Neuronal stem cell (in vitro differentiated cells): ENCODE results near the gene PARP8.

Experiments used
- DNase-seq: peaks from one replicate; pipeline ENCODE4 v3.0.0-alpha.2; 2013; ENCODE audit warnings: low spot score
- H2AFZ ChIP-seq: one replicate; pipeline ENCODE4 v1.6.1; 2013; ENCODE audit warnings: mild to moderate bottlenecking, low read length, inconsistent platforms
- H2AK5ac ChIP-seq: 2 replicates; pipeline ENCODE4 v1.6.1; 2013; ENCODE audit warnings: low read depth, mild to moderate bottlenecking, inconsistent platforms, low read length, moderate library complexity, mixed read lengths
- H2BK120ac ChIP-seq: 2 replicates; pipeline ENCODE4 v1.6.1; 2013; ENCODE audit warnings: low read depth, mild to moderate bottlenecking, inconsistent platforms, low read length, moderate library complexity, mixed read lengths
- H2BK12ac ChIP-seq: one replicate; pipeline ENCODE4 v1.6.1; 2013; ENCODE audit warnings: low read length, inconsistent platforms
- H2BK15ac ChIP-seq: 2 replicates; pipeline ENCODE4 v1.6.1; 2013; ENCODE audit warnings: mild to moderate bottlenecking, low read length, inconsistent platforms, mixed read lengths
- H2BK5ac ChIP-seq: one replicate; pipeline ENCODE4 v1.6.1; 2013; ENCODE audit warnings: inconsistent platforms, mild to moderate bottlenecking, low read length, moderate library complexity
- H3K14ac ChIP-seq: one replicate; pipeline ENCODE4 v1.6.1; 2013; ENCODE audit warnings: low read length, inconsistent platforms
- H3K18ac ChIP-seq: 2 replicates; pipeline ENCODE4 v1.6.1; 2013; ENCODE audit warnings: low read length, inconsistent platforms
- H3K23ac ChIP-seq: 2 replicates; pipeline ENCODE4 v1.6.1; 2013; ENCODE audit warnings: low read depth, mild to moderate bottlenecking, mixed read lengths, low read length, inconsistent platforms; ENCODE audit not compliant: poor library complexity
- H3K27ac ChIP-seq: replicated peaks from 3 replicates; pipeline ENCODE4 v1.5.1; 2013; ENCODE audit warnings: low read length, inconsistent platforms
- H3K27me3 ChIP-seq, 3 experiments: 2 replicates each; pipeline ENCODE4 v1.6.1; 2013; ENCODE audit warnings: low read length in 3 of 3, mild to moderate bottlenecking in 2 of 3, inconsistent platforms in 1 of 3, low read depth in 1 of 3, mixed read lengths in 1 of 3, moderate library complexity in 1 of 3; ENCODE audit not compliant: control insufficient read depth in 3 of 3, insufficient read depth in 3 of 3
- H3K36me3 ChIP-seq, 2 donors: replicated peaks in 1 of 2; 2 replicates each; pipeline ENCODE4 v1.6.1; 2013; ENCODE audit warnings: low read length in 2 of 2; ENCODE audit not compliant: control insufficient read depth in 2 of 2, insufficient read depth in 2 of 2
- H3K4ac ChIP-seq: 2 replicates; pipeline ENCODE4 v1.6.1; 2013; ENCODE audit warnings: inconsistent platforms, mild to moderate bottlenecking, low read length, moderate library complexity
- H3K4me1 ChIP-seq, 2 donors: 1 replicate in 1 of 2; 2 replicates in 1 of 2; pipeline ENCODE4 v1.6.1; 2013; ENCODE audit warnings: low read length in 2 of 2, low read depth in 1 of 2; ENCODE audit not compliant: control insufficient read depth in 2 of 2, insufficient read depth in 1 of 2
- H3K4me2 ChIP-seq: one replicate; pipeline ENCODE4 v1.6.1; 2013; ENCODE audit warnings: mild to moderate bottlenecking, low read length, inconsistent platforms; ENCODE audit not compliant: insufficient read depth, poor library complexity, severe bottlenecking
- H3K4me3 ChIP-seq, 2 donors: 2 replicates each; pipeline ENCODE4 v1.5.1; 2013; ENCODE audit warnings: low read length in 2 of 2, mild to moderate bottlenecking in 2 of 2, inconsistent platforms in 1 of 2, moderate library complexity in 1 of 2
- H3K79me1 ChIP-seq: one replicate; pipeline ENCODE4 v1.6.1; 2013; ENCODE audit warnings: low read depth, mild to moderate bottlenecking, inconsistent platforms, low read length, moderate library complexity
- H3K9ac ChIP-seq: one replicate; pipeline ENCODE4 v1.6.1; 2013; ENCODE audit warnings: mild to moderate bottlenecking, low read depth, low read length, inconsistent platforms; ENCODE audit not compliant: poor library complexity
- H3K9me3 ChIP-seq, 2 donors: replicated peaks in 1 of 2; 2 replicates each; pipeline versions ENCODE3 to v1.6.1; 2013; ENCODE audit warnings: low read length in 2 of 2, mild to moderate bottlenecking in 2 of 2, inconsistent platforms in 1 of 2, low read depth in 1 of 2, mixed read lengths in 1 of 2, moderate library complexity in 1 of 2; ENCODE audit not compliant: control insufficient read depth in 2 of 2, insufficient read depth in 1 of 2
- H4K8ac ChIP-seq: one replicate; pipeline ENCODE4 v1.6.1; 2013; ENCODE audit warnings: low read depth, mild to moderate bottlenecking, inconsistent platforms, low read length, moderate library complexity
- H4K91ac ChIP-seq: one replicate; pipeline ENCODE4 v1.6.1; 2013; ENCODE audit warnings: low read length, low read depth, mild to moderate bottlenecking, inconsistent platforms; ENCODE audit not compliant: poor library complexity
- WGBS, 2 donors: extraction: QIAGEN DNeasy Blood & Tissue Kit; methylation state at CpG; one replicate each; pipeline ENCODE4 v1.1.7; 2013; ENCODE audit warnings: missing lambda C conversion rate in 2 of 2, mixed read lengths in 1 of 2; ENCODE audit not compliant: insufficient read length in 2 of 2, insufficient replicate concordance in 1 of 2; ENCODE audit errors: extremely low coverage in 2 of 2; 5-methylcytosine and 5-hydroxymethylcytosine counted together

The PARP8 gene

GRCh38 chr5:50699737-50700136, 33.3 kb downstream of the PARP8 start:
- Histone ChIP-seq H2AFZ (no peak overlapping the region), H3K9me3 (no peaks in the 10 kb centered on the region), H2BK5ac (no peak overlapping the region), H2AK5ac (no peak overlapping the region), H4K91ac (no peak overlapping the region), H3K18ac (no peak overlapping the region), H3K4ac (no peak overlapping the region), H3K4me3 (no peak overlapping the region), H2BK120ac (no peak overlapping the region), H3K27ac (no peak overlapping the region), H3K23ac (no peak overlapping the region), H4K8ac (no peak overlapping the region), H3K36me3 (no peaks in the 10 kb centered on the region), H3K9ac (no peak overlapping the region), H3K14ac (no peak overlapping the region), H3K4me1 (peaks cover 0 to under 1% of the 10 kb centered on the region in 2 donors), H3K27me3 (no peaks in the 10 kb centered on the region), H2BK15ac (no peak overlapping the region), H3K4me2 (no peak overlapping the region), H3K79me1 (peaks cover 1% of the 10 kb centered on the region), H2BK12ac (no peak overlapping the region)
- WGBS, 2 donors = no CpG with 5 or more reads among the region's 2 CpGs
- no peak for DNase-seq

DNA sequence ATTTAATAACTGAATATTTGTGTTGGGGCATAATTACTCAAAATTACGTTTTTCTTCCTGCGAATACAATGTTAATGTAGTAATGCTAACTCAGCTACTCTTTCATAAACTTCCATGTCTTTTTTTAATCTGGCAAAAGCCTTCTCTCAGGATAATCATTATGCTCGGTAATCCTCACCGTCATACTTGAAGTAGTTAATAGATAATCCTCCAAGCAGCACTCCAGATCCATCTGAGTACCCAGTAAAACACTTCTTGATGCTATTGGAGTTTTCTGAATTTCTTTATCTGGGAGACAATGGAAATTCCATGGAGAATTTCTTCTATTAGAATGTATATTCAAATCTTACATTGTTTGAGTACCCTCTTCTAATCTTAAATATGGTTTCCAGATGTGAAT, 34.3 kb downstream of the PARP8 start:
- no peak overlapping the region for H3K4me2 ChIP-seq
- no peak overlapping the region for H3K18ac ChIP-seq
- no peak overlapping the region for H2AK5ac ChIP-seq
- H2BK5ac ChIP-seq = no peak overlapping the region
- no peaks in the 10 kb centered on the region for H3K4me1 ChIP-seq
- H3K14ac ChIP-seq = no peak overlapping the region
- no peak overlapping the region for H4K91ac ChIP-seq
- no peak overlapping the region for H2BK12ac ChIP-seq
- no peak overlapping the region for H2BK15ac ChIP-seq
- no peaks in the 10 kb centered on the region for H3K9me3 ChIP-seq
- H3K4me3 ChIP-seq = no peak overlapping the region
- no peak for DNase-seq
- H2BK120ac ChIP-seq = no peak overlapping the region
- H3K36me3 ChIP-seq = no peaks in the 10 kb centered on the region
- H3K79me1 ChIP-seq = peaks cover 1% of the 10 kb centered on the region
- H3K27ac ChIP-seq = no peak overlapping the region
- no peaks in the 10 kb centered on the region for H3K27me3 ChIP-seq
- H3K4ac ChIP-seq = no peak overlapping the region
- H3K23ac ChIP-seq = no peak overlapping the region
- H4K8ac ChIP-seq = no peak overlapping the region
- no peak overlapping the region for H2AFZ ChIP-seq
- no CpG with 5 or more reads among the region's 4 CpGs for WGBS, 2 donors
- no peak overlapping the region for H3K9ac ChIP-seq

DNA sequence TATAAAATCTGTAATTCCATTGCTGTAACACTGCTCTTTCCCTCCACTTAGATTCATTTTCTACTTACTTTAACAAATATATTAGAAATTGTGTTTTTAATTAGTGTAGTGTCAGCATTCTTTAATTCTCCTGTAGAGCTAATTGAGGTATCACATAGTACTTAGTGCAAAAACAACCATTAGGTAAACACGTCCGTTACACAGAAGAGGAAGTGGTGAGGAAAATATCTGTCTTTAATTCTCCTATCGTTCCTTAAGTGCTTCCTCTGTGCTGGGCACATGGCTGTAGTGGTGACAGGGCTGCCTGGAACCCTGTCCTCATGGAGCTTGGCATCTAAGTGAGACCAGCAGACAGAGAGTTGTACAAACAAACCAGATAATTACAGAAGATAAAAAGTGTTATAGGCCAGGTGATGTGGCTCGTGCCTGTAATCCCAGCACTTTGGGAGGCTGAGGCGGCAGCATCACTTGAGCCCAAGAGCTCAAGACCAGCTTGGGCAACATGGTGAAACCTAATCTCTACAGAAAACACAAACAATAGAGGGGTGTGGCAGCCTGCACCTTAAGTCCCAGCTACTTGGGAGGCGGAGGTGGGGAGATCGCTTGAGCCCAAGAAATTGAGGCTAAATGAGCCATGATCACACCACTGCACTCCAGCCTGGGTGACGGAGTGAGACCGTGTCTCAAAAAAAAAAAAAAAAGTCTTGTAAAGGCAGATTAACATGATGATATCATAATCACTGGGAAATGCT, 36.4 kb downstream of the PARP8 start:
- Histone ChIP-seq H3K23ac (no peak overlapping the region), H3K79me1 (no peaks in the 10 kb centered on the region), H2BK5ac (no peak overlapping the region), H2BK120ac (no peak overlapping the region), H4K91ac (no peak overlapping the region), H4K8ac (no peak overlapping the region), H3K36me3 (no peaks in the 10 kb centered on the region), H3K4ac (no peak overlapping the region), H3K9me3 (no peaks in the 10 kb centered on the region), H3K9ac (no peak overlapping the region), H2AK5ac (no peak overlapping the region), H3K4me3 (no peak overlapping the region), H3K4me1 (no peaks in the 10 kb centered on the region), H3K14ac (no peak overlapping the region), H2BK15ac (no peak overlapping the region), H2AFZ (no peak overlapping the region), H3K4me2 (no peak overlapping the region), H2BK12ac (no peak overlapping the region), H3K27ac (no peak overlapping the region), H3K27me3 (no peaks in the 10 kb centered on the region), H3K18ac (no peak overlapping the region)
- DNase-seq = no peak
- no CpG with 5 or more reads among the region's 9 CpGs for WGBS, 2 donors

GRCh38 chr5:50703367-50703666, 36.9 kb downstream of the PARP8 start:
- Histone ChIP-seq H3K27ac (no peak overlapping the region), H2AFZ (no peak overlapping the region), H2BK120ac (no peak overlapping the region), H3K9me3 (no peaks in the 10 kb centered on the region), H3K4ac (no peak overlapping the region), H3K23ac (no peak overlapping the region), H3K27me3 (no peaks in the 10 kb centered on the region), H2BK15ac (no peak overlapping the region), H3K18ac (no peak overlapping the region), H3K4me3 (no peak overlapping the region), H2AK5ac (no peak overlapping the region), H3K4me1 (no peaks in the 10 kb centered on the region), H3K36me3 (no peaks in the 10 kb centered on the region), H3K14ac (no peak overlapping the region), H3K4me2 (no peak overlapping the region), H2BK5ac (no peak overlapping the region), H4K91ac (no peak overlapping the region), H3K79me1 (no peaks in the 10 kb centered on the region), H4K8ac (no peak overlapping the region), H3K9ac (no peak overlapping the region), H2BK12ac (no peak overlapping the region)
- DNase-seq = no peak
- no CpG with 5 or more reads among the region's 1 CpG for WGBS, 2 donors
